Karpas-422 (cell line): ENCODE data around the gene GFI1B. TPM values are rescaled to one million over a fixed set of nuclear protein-coding genes. Genes with fewer than 3 reads are reported as not detected.
"Not testable (repeated sequence)": the region's sequence is repeated elsewhere in the genome, so short reads cannot be mapped to it uniquely, and the experiment has no call there.

Source experiments
- DNase-seq: peaks from one replicate; pipeline ENCODE4 v3.0.0-alpha.2; 2015
- H2AFZ ChIP-seq: fragments of 200-600 bp; sonication (generic); 2 replicates; pipeline ENCODE4 v1.6.1; 2014; ENCODE audit warnings: antibody characterized with exemption, low read length, mixed read lengths
- H3K27ac ChIP-seq: fragments of 200-600 bp; sonication (generic); 2 replicates; pipeline ENCODE4 v1.5.1; 2014; ENCODE audit warnings: mild to moderate bottlenecking, low read length, moderate library complexity
- H3K27me3 ChIP-seq: fragments of 200-600 bp; sonication (generic); 2 replicates; pipeline ENCODE4 v1.6.1; 2014; ENCODE audit warnings: low read length, mixed read lengths
- H3K36me3 ChIP-seq: fragments of 200-600 bp; sonication (generic); 2 replicates; pipeline ENCODE4 v1.6.1; 2014; ENCODE audit warnings: low read length, mixed read lengths; ENCODE audit not compliant: insufficient read depth
- H3K4me1 ChIP-seq: fragments of 200-600 bp; sonication (generic); 2 replicates; pipeline ENCODE4 v1.6.1; 2014; ENCODE audit warnings: mild to moderate bottlenecking, low read length, mixed read lengths
- H3K4me2 ChIP-seq: fragments of 200-600 bp; sonication (generic); 2 replicates; pipeline ENCODE4 v1.6.1; 2014; ENCODE audit warnings: low read length, low read depth, mild to moderate bottlenecking; ENCODE audit not compliant: poor library complexity, severe bottlenecking
- H3K4me3 ChIP-seq: fragments of 200-600 bp; sonication (generic); 2 replicates; pipeline ENCODE4 v1.5.1; 2014; ENCODE audit warnings: mild to moderate bottlenecking, antibody characterized with exemption, low read length, mixed read lengths
- H3K79me2 ChIP-seq: fragments of 200-600 bp; sonication (generic); 2 replicates; pipeline ENCODE4 v1.6.1; 2014; ENCODE audit warnings: mild to moderate bottlenecking, low read length, mixed read lengths
- H3K9ac ChIP-seq: fragments of 200-600 bp; sonication (generic); 2 replicates; pipeline ENCODE4 v1.6.0; 2014; ENCODE audit warnings: low read length
- H3K9me2 ChIP-seq: fragments of 200-600 bp; sonication (generic), shearing (Covaris generic); replicated peaks from 2 replicates; pipeline ENCODE4 v1.6.0; 2014; ENCODE audit warnings: mild to moderate bottlenecking, low read length, moderate library complexity; ENCODE audit not compliant: insufficient read depth
- H3K9me3 ChIP-seq: fragments of 300-700, 200-600 bp; sonication (generic); 2 replicates; pipeline ENCODE4 v1.6.1; 2014; ENCODE audit warnings: low read length, mixed read lengths
- H4K20me1 ChIP-seq: fragments of 200-600 bp; sonication (generic); 2 replicates; pipeline ENCODE4 v1.6.1; 2014; ENCODE audit warnings: mild to moderate bottlenecking, antibody characterized with exemption, low read length, low read depth; ENCODE audit not compliant: insufficient read depth
- small RNA-seq: library from RNA; depleted of rRNA; stranded (forward); fragments of <200 nt; gene quantifications from one replicate; pipeline ENCODE3, GENCODE V24; 2014
- total RNA-seq: library from RNA; depleted of rRNA; stranded (reverse); fragments of >200 nt; shearing (Covaris generic); gene quantifications from 2 replicates; pipeline ENCODE4 v1.2.3, GENCODE V29; 2014; ENCODE audit warnings: low replicate concordance; rRNA removed

GFI1B gene
- total RNA-seq, 1 experiment from 2014 or later, result 6.5 TPM

DNA sequence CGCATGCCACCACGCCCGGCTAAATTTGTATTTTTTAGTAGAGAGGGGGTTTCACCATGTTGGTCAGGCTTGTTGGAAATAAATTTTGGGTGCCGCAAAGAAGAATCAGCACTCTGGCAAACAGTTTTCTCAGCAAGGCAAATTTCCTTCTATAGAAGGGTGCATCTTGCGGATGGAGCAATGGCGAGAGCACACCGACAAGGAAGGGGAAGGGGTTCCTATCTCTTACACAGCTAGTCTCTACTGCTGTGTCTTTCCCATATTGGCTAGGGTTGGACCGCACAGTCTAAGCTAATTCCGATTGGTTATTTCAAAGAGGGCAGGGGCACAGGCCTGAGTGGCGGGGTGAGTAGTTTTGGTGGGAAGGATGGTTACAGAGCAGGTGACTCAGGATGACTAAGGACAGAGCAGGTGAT, 53.0 kb downstream of the GFI1B start:
- H3K9ac ChIP-seq, result peak overlapping the region; percentile 84
- no peaks in the 10 kb centered on the region; the same call in 1 of the 2 replicates for H3K9me2 ChIP-seq
- no peaks in the 10 kb centered on the region for H4K20me1 ChIP-seq
- peaks cover 35% of the 10 kb centered on the region for H3K4me1 ChIP-seq
- H2AFZ ChIP-seq, result no peak overlapping the region
- H3K4me2 ChIP-seq, result peak overlapping the region; percentile 81
- H3K36me3 ChIP-seq, result peaks cover 10% of the 10 kb centered on the region; the same call in 1 of the 2 replicates
- H3K9me3 ChIP-seq, result no peaks in the 10 kb centered on the region
- peaks cover 57% of the 10 kb centered on the region for H3K79me2 ChIP-seq
- H3K27me3 ChIP-seq, result no peaks in the 10 kb centered on the region
- no peak overlapping the region for H3K27ac ChIP-seq
- no peak for DNase-seq
- peak overlapping the region; percentile 91 for H3K4me3 ChIP-seq

DNA sequence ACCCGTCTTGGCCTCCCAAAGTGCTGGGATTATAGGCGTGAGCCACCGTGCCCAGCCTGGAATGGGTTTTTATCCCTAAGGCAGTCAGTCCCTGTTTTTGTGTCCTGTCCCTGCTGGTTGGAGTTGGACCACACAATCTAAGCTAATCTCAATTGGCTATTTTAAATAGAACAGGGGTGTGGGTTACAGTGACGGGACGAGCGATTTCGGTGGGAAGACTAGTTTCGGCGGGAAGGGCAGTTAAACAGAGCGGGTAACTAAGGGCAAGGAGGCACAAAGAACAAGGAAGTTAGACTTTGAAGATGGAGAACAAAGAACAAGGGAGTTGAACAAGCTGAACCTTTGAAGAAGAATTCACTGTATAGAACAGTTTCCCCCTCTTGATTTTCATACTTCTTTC, 53.7 kb downstream of the GFI1B start:
- no peaks in the 10 kb centered on the region for H3K9me3 ChIP-seq
- peaks cover 10% of the 10 kb centered on the region; the same call in 1 of the 2 replicates for H3K36me3 ChIP-seq
- no peaks in the 10 kb centered on the region; the same call in 1 of the 2 replicates for H3K9me2 ChIP-seq
- H2AFZ ChIP-seq, result no peak overlapping the region
- H3K27ac ChIP-seq, result no peak overlapping the region
- H3K9ac ChIP-seq, result no peak overlapping the region
- no peak for DNase-seq
- peak overlapping the region; percentile 81 for H3K4me2 ChIP-seq
- H3K4me1 ChIP-seq, result peaks cover 32% of the 10 kb centered on the region
- 0 out of 2 replicates have a peak, but pooled peaks cover 3% of the 10 kb centered on the region for H4K20me1 ChIP-seq
- H3K79me2 ChIP-seq, result peaks cover 64% of the 10 kb centered on the region
- H3K4me3 ChIP-seq, result peak overlapping the region; percentile 91; the same call in 1 of the 2 replicates
- no peaks in the 10 kb centered on the region for H3K27me3 ChIP-seq

GRCh38 chr9:133035669-133036068, 57.2 kb downstream of the GFI1B start:
- no peaks in the 10 kb centered on the region for H3K9me3 ChIP-seq
- DNase-seq, result no peak
- H3K4me3 ChIP-seq, result no peak overlapping the region
- no peaks in the 10 kb centered on the region; the same call in 1 of the 2 replicates for H3K9me2 ChIP-seq
- H3K27ac ChIP-seq, result no peak overlapping the region
- peaks cover 92% of the 10 kb centered on the region for H3K79me2 ChIP-seq
- no peak overlapping the region for H2AFZ ChIP-seq
- H4K20me1 ChIP-seq, result 0 out of 2 replicates have a peak, but pooled peaks cover 14% of the 10 kb centered on the region
- no peaks in the 10 kb centered on the region for H3K27me3 ChIP-seq
- peaks cover 10% of the 10 kb centered on the region; the same call in 1 of the 2 replicates for H3K36me3 ChIP-seq
- no peak overlapping the region for H3K4me2 ChIP-seq
- peaks cover 13% of the 10 kb centered on the region for H3K4me1 ChIP-seq
- no peak overlapping the region for H3K9ac ChIP-seq

DNA sequence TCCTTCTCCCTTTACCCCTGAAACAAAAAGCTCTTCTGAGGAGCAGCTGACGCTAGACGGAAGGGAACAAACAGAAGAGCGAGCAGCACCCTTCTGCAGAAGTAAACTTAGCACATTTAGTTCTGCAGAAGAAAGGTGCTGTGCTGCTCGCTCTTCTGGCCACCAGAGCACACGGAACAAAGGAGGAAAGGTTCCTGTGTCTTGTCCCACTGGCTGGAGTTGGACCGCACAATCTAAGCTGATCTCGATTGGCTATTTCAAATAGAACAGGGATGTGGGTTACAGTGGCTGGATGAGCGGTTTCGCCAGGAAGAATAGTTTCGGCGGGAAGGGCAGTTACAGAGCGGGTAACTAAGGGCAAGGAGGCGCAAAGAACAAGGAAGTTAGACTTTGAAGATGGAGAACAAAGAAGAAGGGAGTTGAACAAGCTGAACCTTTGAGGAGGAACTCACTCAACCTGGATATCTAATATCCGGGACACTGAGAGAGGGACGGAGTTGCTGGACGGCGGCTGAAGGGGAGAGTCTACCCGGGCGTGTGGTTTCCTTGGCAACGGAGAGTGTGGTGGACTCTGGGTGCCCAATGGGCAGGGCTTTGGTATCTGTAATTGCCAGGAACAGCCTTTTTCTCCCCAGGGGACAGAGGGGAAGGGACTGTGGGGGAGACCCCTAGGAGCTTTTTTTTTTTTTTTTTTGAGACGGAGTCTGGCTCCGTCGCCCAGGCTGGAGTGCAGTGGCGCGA, 59.5 kb downstream of the GFI1B start:
- Histone ChIP-seq H3K27me3 (no peaks in the 10 kb centered on the region), H3K4me1 (no peaks in the 10 kb centered on the region), H4K20me1 (0 out of 2 replicates have a peak, but pooled peaks cover 14% of the 10 kb centered on the region), H3K79me2 (peaks cover 83% of the 10 kb centered on the region), H3K36me3 (peaks cover 14% of the 10 kb centered on the region; the same call in 1 of the 2 replicates), H2AFZ (no peak overlapping the region), H3K27ac (no peak overlapping the region), H3K4me3 (no peak overlapping the region), H3K9me2 (no peaks in the 10 kb centered on the region), H3K4me2 (no peak overlapping the region), H3K9ac (no peak overlapping the region), H3K9me3 (no peaks in the 10 kb centered on the region)
- DNase-seq, result no peak

DNA sequence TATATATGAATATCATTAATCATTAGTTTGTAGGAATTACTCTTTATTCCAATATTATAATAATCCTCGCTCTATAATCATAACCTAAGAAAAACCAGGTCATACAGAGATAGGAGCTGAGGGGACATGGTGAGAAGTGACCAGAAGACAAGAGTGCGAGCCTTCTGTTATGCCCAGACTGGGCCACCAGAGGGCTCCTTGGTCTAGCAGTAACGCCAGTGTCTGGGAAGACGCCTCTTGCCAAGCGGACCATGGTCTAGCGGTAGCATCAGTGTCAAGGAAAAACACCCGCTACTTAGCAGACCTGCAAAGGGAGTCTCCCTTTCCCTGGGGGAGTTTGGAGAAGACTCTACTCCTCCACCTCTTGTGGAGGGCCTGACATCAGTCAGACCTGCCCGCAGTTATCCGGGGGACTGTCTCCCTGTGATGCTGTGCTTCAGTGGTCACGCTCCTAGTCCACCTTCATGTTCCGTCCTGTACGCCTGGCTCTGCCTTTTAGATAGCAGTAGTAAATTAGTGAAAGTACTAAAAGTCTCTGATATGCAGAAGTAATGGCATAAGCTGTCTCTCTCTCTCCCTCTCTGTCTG, 62.5 kb downstream of the GFI1B start:
- not testable (repeated sequence) for H3K9me2 ChIP-seq, H3K4me2 ChIP-seq, H3K9ac ChIP-seq, H3K4me3 ChIP-seq, H3K27ac ChIP-seq, H3K27me3 ChIP-seq, H2AFZ ChIP-seq, H3K4me1 ChIP-seq, H3K9me3 ChIP-seq
- 0 out of 2 replicates have a peak, but pooled peaks cover 14% of the 10 kb centered on the region for H4K20me1 ChIP-seq
- peaks cover 52% of the 10 kb centered on the region for H3K79me2 ChIP-seq
- H3K36me3 ChIP-seq, result peaks cover 13% of the 10 kb centered on the region; the same call in 1 of the 2 replicates
- DNase-seq, result peak; percentile 66

Small RNAs within 50 kb of the gene (small RNA-seq; reads per million reads assigned to genes)
- not detected for gene AL593851.1
- not detected for gene MIR548AW
- not detected for gene RNU7-21P

Other genes starting within 250 kb of the GFI1B start
- 1.3 TPM in 1 of 2 replicates, not detected in the other for gene AK8, start 100.4 kb upstream of the GFI1B start, total RNA-seq
- 4.9 and 13.5 TPM in 2 replicates for gene SPACA9, start 99.8 kb upstream of the GFI1B start, total RNA-seq
- gene TSC1, start 34.1 kb upstream of the GFI1B start, total RNA-seq, result 33.4 and 59.2 TPM in 2 replicates
- 26.8 and 54.8 TPM in 2 replicates for gene GTF3C5, start 52.3 kb downstream of the GFI1B start, total RNA-seq
- 0.19 and 1.9 TPM in 2 replicates for gene CEL, start 83.3 kb downstream of the GFI1B start, total RNA-seq
- gene RALGDS, start 142.5 kb downstream of the GFI1B start, total RNA-seq, result 69.2 and 99.2 TPM in 2 replicates
- 5.2 TPM in 2 replicates for gene GBGT1, start 185.2 kb downstream of the GFI1B start, total RNA-seq
- not detected in 2 replicates for gene OBP2B, start 230.6 kb downstream of the GFI1B start, total RNA-seq